OCI-LY3 (cell line): Measurements from ENCODE around the gene IFNL4.

Experiments used
- EZH2phosphoT487 ChIP-seq: fragments of 200-600 bp; shearing (Covaris generic); IDR thresholded peaks from 2 replicates; pipeline ENCODE4 v1.6.1; 2018; ENCODE audit warnings: antibody characterized with exemption, mixed run types, low read depth
- TF ChIP-seq, protein P1 (sequence below): fragments of 200-600, 300-600 bp; sonication (generic); IDR thresholded peaks from 2 replicates; pipeline ENCODE4 v1.5.1; 2014; ENCODE audit warnings: antibody characterized with exemption, low read length, low read depth

DNA sequence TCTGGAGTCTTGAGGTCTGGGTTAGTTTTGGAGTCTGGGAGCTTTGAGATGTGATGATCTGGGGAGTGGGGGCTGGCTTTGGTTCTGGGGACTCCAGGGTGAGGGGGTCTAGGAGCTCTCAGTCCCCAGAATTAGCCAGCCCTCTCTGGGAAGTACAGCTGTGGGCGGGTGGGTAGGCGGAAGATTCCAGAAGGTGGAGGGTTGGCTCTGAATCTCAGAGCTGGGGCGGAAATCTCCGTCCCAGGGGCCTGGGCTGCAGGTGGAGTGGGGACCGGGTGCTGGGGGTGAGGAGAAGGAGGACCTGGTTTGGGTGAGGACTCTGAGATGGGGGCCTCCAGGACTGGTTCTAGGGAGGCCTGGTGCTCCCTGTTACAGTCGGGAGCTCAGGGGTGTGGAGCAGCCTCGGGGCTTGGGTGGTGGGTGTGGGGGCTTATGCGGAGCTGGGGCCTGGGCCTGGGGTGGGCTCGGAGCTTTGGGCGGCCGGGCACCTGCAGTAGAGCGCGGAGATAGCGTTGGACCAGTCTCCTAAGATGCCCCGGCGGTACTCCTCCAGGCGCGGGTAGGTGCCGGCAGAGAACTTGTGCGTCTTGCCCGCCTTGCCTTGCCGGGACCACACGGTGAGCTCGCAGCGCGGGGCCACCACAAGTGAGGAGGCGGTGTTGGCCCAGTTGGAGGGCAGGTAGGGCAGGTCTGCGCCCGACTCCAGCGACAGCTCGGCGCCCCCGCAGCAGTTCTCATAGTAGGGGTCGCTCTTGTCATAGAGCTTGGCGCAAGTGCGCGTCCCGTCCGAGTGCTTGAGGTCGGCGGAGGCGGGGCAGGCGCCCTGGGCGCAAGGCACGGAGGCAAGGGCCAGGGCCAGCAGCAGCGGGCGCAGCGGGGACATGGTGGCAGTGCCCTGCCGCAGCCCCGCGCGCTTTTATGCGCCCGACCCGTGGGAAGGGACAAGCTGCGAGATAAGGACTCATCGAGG lies 45.0 kb downstream of the IFNL4 start, which contains the start of gene SYCN:
- TF ChIP-seq, protein P1, sequence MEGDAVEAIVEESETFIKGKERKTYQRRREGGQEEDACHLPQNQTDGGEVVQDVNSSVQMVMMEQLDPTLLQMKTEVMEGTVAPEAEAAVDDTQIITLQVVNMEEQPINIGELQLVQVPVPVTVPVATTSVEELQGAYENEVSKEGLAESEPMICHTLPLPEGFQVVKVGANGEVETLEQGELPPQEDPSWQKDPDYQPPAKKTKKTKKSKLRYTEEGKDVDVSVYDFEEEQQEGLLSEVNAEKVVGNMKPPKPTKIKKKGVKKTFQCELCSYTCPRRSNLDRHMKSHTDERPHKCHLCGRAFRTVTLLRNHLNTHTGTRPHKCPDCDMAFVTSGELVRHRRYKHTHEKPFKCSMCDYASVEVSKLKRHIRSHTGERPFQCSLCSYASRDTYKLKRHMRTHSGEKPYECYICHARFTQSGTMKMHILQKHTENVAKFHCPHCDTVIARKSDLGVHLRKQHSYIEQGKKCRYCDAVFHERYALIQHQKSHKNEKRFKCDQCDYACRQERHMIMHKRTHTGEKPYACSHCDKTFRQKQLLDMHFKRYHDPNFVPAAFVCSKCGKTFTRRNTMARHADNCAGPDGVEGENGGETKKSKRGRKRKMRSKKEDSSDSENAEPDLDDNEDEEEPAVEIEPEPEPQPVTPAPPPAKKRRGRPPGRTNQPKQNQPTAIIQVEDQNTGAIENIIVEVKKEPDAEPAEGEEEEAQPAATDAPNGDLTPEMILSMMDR = no peak
- TF ChIP-seq EZH2phosphoT487 = no peak
